Keratinocyte (primary cell): ENCODE measurements around the gene RBM44.

Source experiments
- CTCF ChIP-seq, 3 experiments: IDR thresholded peaks in 1 of 3; conservative IDR thresholded peaks in 1 of 3; optimal IDR thresholded peaks in 1 of 3; 2 replicates in 2 of 3; 3 replicates in 1 of 3; pipeline versions ENCODE3 to v1.5.1; 2011; ENCODE audit warnings: low read length in 3 of 3, mild to moderate bottlenecking in 3 of 3, moderate library complexity in 2 of 3, control low read depth in 1 of 3, inconsistent platforms in 1 of 3; ENCODE audit not compliant: insufficient read depth in 2 of 3; ENCODE audit errors: extremely low read depth in 1 of 3
- EZH2 ChIP-seq: IDR thresholded peaks from one replicate; pipeline ENCODE4 v1.6.1; 2012; ENCODE audit warnings: inconsistent platforms, mild to moderate bottlenecking, low read length, moderate library complexity

DNA sequence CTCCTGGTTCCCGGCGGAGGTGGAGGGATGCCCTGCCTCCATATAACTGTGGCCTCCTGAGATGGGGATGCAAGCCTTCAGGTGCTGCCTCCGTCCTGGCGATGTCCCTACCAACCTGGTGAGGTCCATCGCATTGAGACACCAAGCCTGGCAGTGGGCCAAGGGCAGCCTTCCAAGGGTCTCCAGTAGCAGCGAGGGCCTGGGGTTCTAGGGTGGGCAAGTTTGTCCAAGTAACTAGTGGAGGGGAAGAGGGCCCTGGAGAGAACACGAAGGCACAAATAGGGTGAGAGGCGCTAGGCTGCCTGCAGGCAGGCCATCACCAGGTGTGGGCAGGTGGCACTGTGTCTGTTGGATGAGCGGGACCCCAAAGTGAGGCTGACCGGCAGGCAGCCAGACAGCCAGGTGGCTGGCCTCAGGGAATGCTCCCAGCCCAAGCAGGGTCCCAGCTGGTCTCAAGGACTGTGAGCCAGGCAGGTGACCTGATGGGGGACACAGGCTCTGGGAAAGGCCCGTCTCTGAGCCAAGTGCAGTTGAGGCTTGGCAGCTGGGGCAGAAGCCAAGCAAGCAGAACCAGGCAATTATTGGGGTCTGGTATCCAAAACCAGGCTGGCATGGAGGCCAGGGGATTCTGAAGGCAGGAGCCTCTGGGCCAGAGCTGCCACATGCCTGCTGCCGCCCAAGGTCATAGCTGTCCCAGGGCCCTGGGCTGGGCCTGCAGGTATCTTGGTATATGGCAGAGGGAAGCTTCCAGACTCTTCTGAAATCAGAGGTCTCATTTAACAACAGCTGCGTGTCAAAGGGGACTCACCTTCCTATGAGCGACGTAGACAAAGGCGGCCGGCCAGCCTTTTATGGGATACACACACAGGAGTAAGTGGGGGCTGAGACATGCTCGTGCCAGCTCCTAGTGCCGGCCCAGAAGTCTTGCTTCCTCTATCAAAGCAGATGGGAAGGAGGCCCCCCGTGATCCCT lies 84.2 kb downstream of the RBM44 start:
- TF ChIP-seq CTCF (optimal IDR thresholded peaks at IDR 0.05 in 1 of 3, IDR thresholded peaks at IDR 0.05 in 1 of 3, conservative IDR thresholded peaks at IDR 0.05 in 1 of 3; ENCODE audit: extremely low read depth in 1 of 3, insufficient read depth in 2 of 3, low read length in 3 of 3) (no peak), EZH2 (no peak)
